ENCODE data around the gene ASCC2. TPM values are rescaled to one million over a fixed set of nuclear protein-coding genes. Genes with fewer than 3 reads are reported as not detected.
A peak's percentile ranks its signal among the peaks of the same experiment; 100 is the strongest.

ASCC2 gene
- total RNA-seq, 1 donor from 2014 or later: 24.9 TPM

DNA sequence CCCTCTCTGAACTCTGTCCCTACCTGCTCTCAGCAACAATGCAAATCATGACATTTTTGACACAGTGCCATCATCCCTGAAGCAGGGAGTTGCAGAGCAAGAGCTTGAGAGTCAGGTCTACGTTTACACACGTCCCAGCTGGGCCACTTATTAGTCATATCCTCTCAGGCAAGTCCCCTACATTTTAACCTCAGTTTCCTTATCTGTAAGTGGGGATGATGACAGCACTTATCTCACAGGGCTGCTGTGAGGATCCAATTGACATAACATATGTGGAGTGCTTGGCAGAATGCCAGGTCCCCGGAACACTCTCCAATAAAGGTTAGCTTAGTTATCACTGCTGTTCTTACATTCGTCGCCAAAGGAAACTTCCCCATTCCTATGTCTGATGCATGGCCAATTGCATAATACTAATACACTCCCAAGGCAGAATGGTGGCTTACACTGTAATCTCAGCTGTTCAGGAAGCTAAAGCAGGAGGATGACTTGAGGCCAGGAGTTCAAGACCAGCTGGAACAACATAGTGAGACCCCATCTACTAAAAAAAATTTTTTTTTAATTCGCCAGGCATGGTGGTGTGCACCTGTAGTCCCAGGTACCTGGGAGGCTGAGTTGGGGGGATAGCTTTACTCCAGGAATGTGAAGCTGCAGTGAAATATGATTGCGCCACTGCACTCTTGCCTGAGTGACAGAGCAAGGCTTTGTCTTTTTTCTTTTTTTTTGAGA, 16.6 kb downstream of the ASCC2 start:
- Histone ChIP-seq H3K9me3 (no peaks in the 10 kb centered on the region), H3K27me3 (no peaks in the 10 kb centered on the region), H3K4me3 (no peak overlapping the region), H3K36me3 (peaks cover 41 to 80% of the 10 kb centered on the region in 2 donors), H3K4me1 (peaks cover 0 to 3% of the 10 kb centered on the region in 2 donors), H3K27ac (peak overlapping the region; percentile 1 to 17)
- TF ChIP-seq, protein P1, sequence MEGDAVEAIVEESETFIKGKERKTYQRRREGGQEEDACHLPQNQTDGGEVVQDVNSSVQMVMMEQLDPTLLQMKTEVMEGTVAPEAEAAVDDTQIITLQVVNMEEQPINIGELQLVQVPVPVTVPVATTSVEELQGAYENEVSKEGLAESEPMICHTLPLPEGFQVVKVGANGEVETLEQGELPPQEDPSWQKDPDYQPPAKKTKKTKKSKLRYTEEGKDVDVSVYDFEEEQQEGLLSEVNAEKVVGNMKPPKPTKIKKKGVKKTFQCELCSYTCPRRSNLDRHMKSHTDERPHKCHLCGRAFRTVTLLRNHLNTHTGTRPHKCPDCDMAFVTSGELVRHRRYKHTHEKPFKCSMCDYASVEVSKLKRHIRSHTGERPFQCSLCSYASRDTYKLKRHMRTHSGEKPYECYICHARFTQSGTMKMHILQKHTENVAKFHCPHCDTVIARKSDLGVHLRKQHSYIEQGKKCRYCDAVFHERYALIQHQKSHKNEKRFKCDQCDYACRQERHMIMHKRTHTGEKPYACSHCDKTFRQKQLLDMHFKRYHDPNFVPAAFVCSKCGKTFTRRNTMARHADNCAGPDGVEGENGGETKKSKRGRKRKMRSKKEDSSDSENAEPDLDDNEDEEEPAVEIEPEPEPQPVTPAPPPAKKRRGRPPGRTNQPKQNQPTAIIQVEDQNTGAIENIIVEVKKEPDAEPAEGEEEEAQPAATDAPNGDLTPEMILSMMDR (IDR thresholded peaks at IDR 0.05): no peak
- intact Hi-C loops (cut with DNase I): no loop called here
- DNase-seq (ENCODE audit: low spot score in 2 of 2): peak; percentile 51 to 86

DNA sequence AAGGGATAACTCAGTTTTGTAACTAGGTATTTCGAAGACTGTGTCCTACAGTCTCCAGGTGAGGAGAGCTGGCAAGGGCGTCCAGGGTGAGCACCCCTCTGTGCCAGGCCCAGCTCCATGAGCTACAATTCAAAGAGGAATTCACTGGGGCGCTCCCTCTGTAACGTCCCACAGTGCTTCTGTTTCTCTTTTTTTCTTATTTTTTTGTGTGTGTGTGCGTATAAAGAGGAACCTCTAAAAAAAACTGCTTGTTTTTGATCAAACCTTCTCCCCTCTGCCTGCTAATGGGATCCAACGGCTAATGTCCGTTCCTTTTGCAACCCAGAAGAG, 17.1 kb downstream of the ASCC2 start:
- no peaks in the 10 kb centered on the region for H3K27me3 ChIP-seq
- H3K27ac ChIP-seq: peak overlapping the region in 1 of 2 donors; percentile 17
- peaks cover 41 to 84% of the 10 kb centered on the region in 2 donors for H3K36me3 ChIP-seq
- peaks cover 0 to 3% of the 10 kb centered on the region in 2 donors for H3K4me1 ChIP-seq
- no peak overlapping the region for H3K4me3 ChIP-seq
- TF ChIP-seq, protein P1 (IDR thresholded peaks at IDR 0.05): no peak
- DNase-seq (ENCODE audit: low spot score in 2 of 2): no peak
- H3K9me3 ChIP-seq: no peaks in the 10 kb centered on the region
- intact Hi-C loops (cut with DNase I): no loop called here

DNA sequence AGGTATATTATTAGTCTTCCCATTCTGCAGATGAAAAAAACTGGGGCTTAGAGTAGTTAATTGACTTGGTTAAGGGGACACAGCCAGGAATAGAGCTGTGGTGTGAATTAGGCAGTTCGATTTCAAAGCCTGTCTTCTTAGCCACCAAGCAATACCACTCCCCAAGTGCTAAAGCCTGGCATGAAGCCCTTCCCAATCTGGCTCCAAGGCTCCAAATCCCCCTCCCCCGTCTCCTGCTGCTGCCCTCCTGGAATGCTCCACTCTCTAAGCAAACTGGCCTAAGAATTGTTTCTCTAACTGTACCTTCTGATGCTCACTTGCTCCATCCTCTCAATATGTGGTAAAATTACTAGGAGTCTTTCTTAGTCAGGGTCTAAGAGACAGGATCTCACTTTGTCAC, 18.6 kb downstream of the ASCC2 start:
- Histone ChIP-seq H3K36me3 (peaks cover 38 to 87% of the 10 kb centered on the region in 2 donors), H3K4me1 (peaks cover 0 to 3% of the 10 kb centered on the region in 2 donors), H3K9me3 (no peaks in the 10 kb centered on the region), H3K27ac (no peak overlapping the region), H3K27me3 (no peaks in the 10 kb centered on the region), H3K4me3 (no peak overlapping the region)
- TF ChIP-seq, protein P1 (IDR thresholded peaks at IDR 0.05): no peak
- no peak for DNase-seq (ENCODE audit: low spot score in 2 of 2)
- intact Hi-C loops (cut with DNase I): no loop called here

DNA sequence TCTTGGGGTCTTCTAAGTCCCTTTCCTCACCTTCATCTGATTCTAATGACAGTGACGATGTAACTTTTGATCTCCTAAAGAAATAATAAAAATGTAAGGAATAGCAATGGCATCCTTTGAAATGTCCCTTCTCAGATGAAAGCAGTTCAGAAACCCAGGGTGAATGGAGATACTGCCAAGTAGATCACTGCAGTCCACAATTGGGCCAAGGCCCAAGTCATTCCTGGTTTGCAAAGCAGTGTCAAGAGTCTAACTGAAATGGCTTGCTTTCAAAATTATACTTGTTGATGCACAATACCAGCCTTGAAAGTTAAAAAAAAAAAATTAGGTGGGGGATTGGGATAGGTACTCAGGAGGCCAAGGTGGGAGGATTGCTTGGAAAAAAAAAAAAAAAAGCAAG, 20.4 kb downstream of the ASCC2 start:
- Histone ChIP-seq H3K9me3 (no peaks in the 10 kb centered on the region), H3K36me3 (peaks cover 42 to 89% of the 10 kb centered on the region in 2 donors), H3K4me3 (no peak overlapping the region), H3K27ac (no peak overlapping the region), H3K4me1 (peaks cover 0 to 3% of the 10 kb centered on the region in 2 donors), H3K27me3 (no peaks in the 10 kb centered on the region)
- TF ChIP-seq, protein P1 (IDR thresholded peaks at IDR 0.05): no peak
- no peak for DNase-seq (ENCODE audit: low spot score in 2 of 2)
- intact Hi-C loops (cut with DNase I): no loop called here

DNA sequence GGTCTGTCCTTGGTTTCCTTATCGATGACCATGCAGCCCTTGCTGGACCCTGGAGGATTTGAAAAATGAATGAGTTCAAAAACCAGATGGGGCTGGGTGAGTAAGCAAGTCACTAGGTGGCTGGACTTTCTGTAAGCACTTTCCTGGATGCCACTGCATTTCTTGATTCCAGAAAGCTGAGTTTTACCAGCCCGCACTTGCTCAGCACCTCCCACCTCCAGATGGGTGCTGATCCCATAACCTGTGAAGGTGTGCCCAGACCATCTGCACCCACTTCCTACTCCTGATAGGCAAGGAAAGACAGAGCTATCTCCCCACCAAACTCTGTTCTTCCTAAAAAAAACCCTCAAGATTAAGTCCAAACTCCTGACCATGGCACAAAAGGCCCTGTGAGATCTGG, 21.1 kb downstream of the ASCC2 start:
- Histone ChIP-seq H3K36me3 (peaks cover 48 to 89% of the 10 kb centered on the region in 2 donors), H3K27ac (no peak overlapping the region), H3K4me1 (peaks cover 0 to 3% of the 10 kb centered on the region in 2 donors), H3K4me3 (no peak overlapping the region), H3K9me3 (no peaks in the 10 kb centered on the region), H3K27me3 (no peaks in the 10 kb centered on the region)
- no peak for DNase-seq (ENCODE audit: low spot score in 2 of 2)
- intact Hi-C loops (cut with DNase I): no loop called here
- TF ChIP-seq, protein P1 (IDR thresholded peaks at IDR 0.05): no peak
